Calu3 (cell line): Measurements from ENCODE around the gene TMEM167A. TPM values are rescaled to one million over a fixed set of nuclear protein-coding genes. Genes with fewer than 3 reads are reported as not detected.

ENCODE experiments used
- BruUV-seq: library from RNA; stranded (reverse); fragments of 400-500 nt; replicated peaks from 2 replicates; lab custom pipeline; 2021; lab: Mats Ljungman, UMichigan
- CTCF ChIA-PET: fragments of 300-600 bp; sonication (Branson Sonifier 250); formaldehyde crosslinking; loops from one replicate; lab custom pipeline; 2022; ENCODE audit warnings: antibody characterized with exemption; lab: Charles Lee
- DNase-seq: peaks from one replicate; pipeline ENCODE4 v3.0.0; 2022
- H3K27ac Mint-ChIP-seq: one replicate; pipeline ENCODE4 v1.8.0; 2022; ENCODE audit warnings: mixed read lengths; ENCODE audit not compliant: unreplicated experiment
- H3K27me3 Mint-ChIP-seq: one replicate; pipeline ENCODE4 v1.8.0; 2022; ENCODE audit warnings: mixed read lengths; ENCODE audit not compliant: unreplicated experiment
- H3K36me3 Mint-ChIP-seq: one replicate; pipeline ENCODE4 v1.8.0; 2022; ENCODE audit warnings: mild to moderate bottlenecking, moderate library complexity, mixed read lengths; ENCODE audit not compliant: insufficient read depth, unreplicated experiment
- H3K4me1 Mint-ChIP-seq: one replicate; pipeline ENCODE4 v1.8.0; 2022; ENCODE audit warnings: mild to moderate bottlenecking, low read depth, mixed read lengths; ENCODE audit not compliant: unreplicated experiment
- H3K4me3 Mint-ChIP-seq: one replicate; pipeline ENCODE4 v1.8.0; 2022; ENCODE audit warnings: mild to moderate bottlenecking, low read depth, moderate library complexity, mixed read lengths; ENCODE audit not compliant: unreplicated experiment
- H3K9me3 Mint-ChIP-seq: one replicate; pipeline ENCODE4 v1.8.0; 2022; ENCODE audit warnings: low read depth, mixed read lengths; ENCODE audit not compliant: unreplicated experiment
- CTCF ChIP-seq: fragments of 200-600 bp; IDR thresholded peaks from one replicate; pipeline ENCODE4 v1.8.0; 2022; ENCODE audit warnings: antibody characterized with exemption; ENCODE audit not compliant: unreplicated experiment
- intact Hi-C: fragments of 100-400 bp; cut with micrococcal nuclease; formaldehyde crosslinking; loops from one replicate; pipeline ENCODE4 v1.10.0; 2022; ENCODE audit not compliant: unreplicated experiment
- total RNA-seq: library from RNA; stranded (reverse); gene quantifications from 2 replicates; pipeline ENCODE4 v1.2.3, GENCODE V29; 2022

The TMEM167A gene
- total RNA-seq, 1 experiment from 2014 or later = 165 TPM

- Mint-ChIP-seq H3K27me3 (no peaks in the 10 kb centered on the region), H3K9me3 (no peaks in the 10 kb centered on the region), H3K27ac (no peak overlapping the region), H3K4me1 (peaks cover 10% of the 10 kb centered on the region), H3K36me3 (peaks cover 52% of the 10 kb centered on the region), H3K4me3 (no peak overlapping the region)
- DNase-seq = no peak
- CTCF ChIA-PET = interaction anchor here (0.6 kb wide), 1 partner anchor 66 kb away, joined by 3 read pairs; no protein-coding TSS in a partner anchor
- intact Hi-C loops = no loop called here
- no peak for TF ChIP-seq CTCF
- BruUV-seq = no TSS peak
These were observed 18.5 kb downstream of the TMEM167A start for GRCh38 chr5:83058726-83059125.

GRCh38 chr5:83055166-83055565 lies 22.0 kb downstream of the TMEM167A start:
- Mint-ChIP-seq H3K4me1 (peaks cover 10% of the 10 kb centered on the region), H3K27ac (no peak overlapping the region), H3K36me3 (peaks cover 42% of the 10 kb centered on the region), H3K4me3 (no peak overlapping the region), H3K27me3 (no peaks in the 10 kb centered on the region), H3K9me3 (no peaks in the 10 kb centered on the region)
- no peak for DNase-seq
- CTCF ChIA-PET = no interaction called here
- intact Hi-C loops = no loop called here
- TF ChIP-seq CTCF = no peak
- no TSS peak for BruUV-seq

GRCh38 chr5:83050723-83051340 lies 26.4 kb downstream of the TMEM167A start:
- H3K36me3 Mint-ChIP-seq = peaks cover 18% of the 10 kb centered on the region
- TF ChIP-seq CTCF = no peak
- intact Hi-C loops = no loop called here
- no peaks in the 10 kb centered on the region for H3K4me1 Mint-ChIP-seq
- DNase-seq = no peak
- no peaks in the 10 kb centered on the region for H3K27me3 Mint-ChIP-seq
- H3K9me3 Mint-ChIP-seq = no peaks in the 10 kb centered on the region
- no peak overlapping the region for H3K4me3 Mint-ChIP-seq
- peak overlapping the region; percentile 9 for H3K27ac Mint-ChIP-seq
- CTCF ChIA-PET = no interaction called here
- no TSS peak for BruUV-seq

- no peak for DNase-seq
- H3K27me3 Mint-ChIP-seq = no peaks in the 10 kb centered on the region
- no TSS peak for BruUV-seq
- intact Hi-C loops = no loop called here
- CTCF ChIA-PET = interaction anchor here (0.8 kb wide), 1 partner anchor 43 kb away, joined by 3 read pairs; no protein-coding TSS in a partner anchor
- no peaks in the 10 kb centered on the region for H3K4me1 Mint-ChIP-seq
- H3K36me3 Mint-ChIP-seq = peaks cover 7% of the 10 kb centered on the region
- no peak overlapping the region for H3K4me3 Mint-ChIP-seq
- TF ChIP-seq CTCF = no peak
- H3K9me3 Mint-ChIP-seq = no peaks in the 10 kb centered on the region
- no peak overlapping the region for H3K27ac Mint-ChIP-seq
These were observed 27.8 kb downstream of the TMEM167A start for GRCh38 chr5:83049370-83049885.
